ENCODE results near the gene LOXL1. TPM values are rescaled to one million over a fixed set of nuclear protein-coding genes. Genes with fewer than 3 reads are reported as not detected.

The LOXL1 gene
- total RNA-seq, 4 donors from 2014 or later, result 4.9 to 11.2 (median 5.7) TPM

GRCh38 chr15:73905225-73905827 lies 20.9 kb upstream of the LOXL1 start:
- in situ Hi-C loops (cut with MboI; ENCODE audit: low sequenced_read_pairs in 4 of 4), result no loop called here
- no peak for TF ChIP-seq CTCF (IDR thresholded peaks at IDR 0.05 in 4 of 5, conservative IDR thresholded peaks at IDR 0.05 in 1 of 5)
- TF ChIP-seq POLR2A (IDR thresholded peaks at IDR 0.05), result no peak
- intact Hi-C loops (cut with DNase I; ENCODE audit: low total_unique reads), result no loop called here

DNA sequence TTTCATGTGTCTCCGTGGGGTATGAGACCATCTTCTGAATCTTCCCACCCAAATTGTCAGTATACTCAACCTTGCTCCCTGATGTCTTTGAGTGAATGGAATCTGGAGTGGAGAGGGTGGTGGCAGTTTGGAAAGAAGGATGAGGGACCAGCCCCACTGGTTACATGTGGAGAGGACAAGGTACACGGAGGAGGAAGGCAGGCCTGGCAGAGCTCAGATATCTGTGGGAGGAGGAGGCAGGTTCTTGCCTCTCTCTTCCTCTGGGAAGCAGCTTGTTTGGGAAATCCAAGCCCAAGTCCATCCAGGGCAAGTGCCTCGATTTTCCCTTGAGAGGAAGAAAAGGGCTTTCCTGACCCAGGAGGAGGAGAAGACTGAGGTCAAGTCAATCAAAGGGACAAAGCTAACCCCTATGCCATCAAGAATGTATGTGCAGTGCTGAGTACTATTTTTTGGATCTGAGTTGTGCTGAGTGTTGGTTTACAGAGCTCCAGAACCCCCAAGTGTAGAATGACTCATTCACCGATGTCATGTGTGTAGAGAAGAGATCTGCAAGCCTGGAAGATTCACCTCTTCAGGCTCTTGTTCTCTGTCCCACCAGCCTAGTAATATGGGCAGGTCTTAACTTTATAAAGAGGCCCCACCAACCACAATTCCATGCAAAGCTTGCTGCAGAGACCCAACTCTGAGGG lies 19.8 kb upstream of the LOXL1 start:
- Histone ChIP-seq H3K4me1 (no peaks in the 10 kb centered on the region), H3K36me3 (no peaks in the 10 kb centered on the region), H3K4me3 (no peak overlapping the region), H3K27me3 (no peaks in the 10 kb centered on the region), H3K9me3 (no peaks in the 10 kb centered on the region), H3K27ac (no peak overlapping the region)
- intact Hi-C loops (cut with DNase I; ENCODE audit: low total_unique reads) (no loop called here), in situ Hi-C loops (cut with MboI; ENCODE audit: low sequenced_read_pairs in 4 of 4) (no loop called here)
- TF ChIP-seq POLR2A (IDR thresholded peaks at IDR 0.05) (no peak), CTCF (IDR thresholded peaks at IDR 0.05 in 4 of 5, conservative IDR thresholded peaks at IDR 0.05 in 1 of 5) (no peak)
- no peak for DNase-seq
- ATAC-seq, result no peak

More at GRCh38 chr15:73905225-73905827, 20.9 kb upstream of the LOXL1 start:
- Histone ChIP-seq H3K4me1 (no peaks in the 10 kb centered on the region), H3K9me3 (no peaks in the 10 kb centered on the region), H3K4me3 (no peak overlapping the region), H3K27ac (no peak overlapping the region), H3K27me3 (no peaks in the 10 kb centered on the region), H3K36me3 (no peaks in the 10 kb centered on the region)
- no peak for ATAC-seq
- DNase-seq, result no peak

- in situ Hi-C loops (cut with MboI; ENCODE audit: low sequenced_read_pairs in 4 of 4), result no loop called here
- Histone ChIP-seq H3K27ac (no peak overlapping the region), H3K36me3 (no peaks in the 10 kb centered on the region), H3K9me3 (no peaks in the 10 kb centered on the region), H3K4me3 (no peak overlapping the region), H3K27me3 (no peaks in the 10 kb centered on the region), H3K4me1 (no peaks in the 10 kb centered on the region)
- DNase-seq (no peak), ATAC-seq (no peak)
- intact Hi-C loops (cut with DNase I; ENCODE audit: low total_unique reads), result no loop called here
- TF ChIP-seq CTCF (IDR thresholded peaks at IDR 0.05 in 4 of 5, conservative IDR thresholded peaks at IDR 0.05 in 1 of 5), result no peak
- TF ChIP-seq POLR2A (IDR thresholded peaks at IDR 0.05), result no peak
These were observed 19.2 kb upstream of the LOXL1 start for GRCh38 chr15:73907035-73907408.

DNA sequence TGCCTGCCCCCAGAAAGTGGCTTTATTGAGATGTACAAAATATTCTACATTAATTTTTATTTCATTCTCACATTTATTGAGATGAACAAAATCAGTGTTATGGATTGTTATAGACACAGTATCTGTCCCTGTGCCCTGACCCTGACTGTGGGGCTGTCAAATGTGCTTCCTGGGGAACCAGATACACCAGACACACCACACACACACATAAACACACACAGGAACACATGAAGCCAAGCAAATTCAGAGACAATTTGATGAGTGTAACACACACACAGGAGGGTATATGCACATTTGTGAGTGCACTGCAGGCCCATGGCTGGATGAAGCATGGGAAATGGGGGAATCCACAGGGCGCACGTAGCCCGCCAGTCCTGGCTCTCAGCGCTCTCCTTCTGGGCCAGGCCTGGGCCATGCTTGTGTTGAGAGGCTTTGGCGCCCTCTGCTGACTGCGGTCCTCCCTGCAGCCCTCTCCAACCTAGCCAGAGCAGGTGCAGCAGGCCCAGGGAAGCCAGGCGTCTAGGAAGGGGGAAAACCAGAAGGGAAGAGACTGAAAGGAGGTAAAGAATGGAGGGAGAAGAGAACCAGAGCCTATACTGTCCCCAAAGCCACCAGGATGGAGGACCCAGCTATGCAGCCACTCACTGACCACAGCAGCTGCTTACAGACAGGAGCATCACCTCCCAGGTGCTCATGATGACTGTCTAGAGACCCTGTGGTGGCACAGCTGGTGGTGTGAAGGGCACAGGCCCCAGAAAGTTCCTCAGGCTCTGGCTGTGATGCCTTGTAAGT lies 18.0 kb upstream of the LOXL1 start:
- no peaks in the 10 kb centered on the region for H3K4me1 ChIP-seq
- in situ Hi-C loops (cut with MboI; ENCODE audit: low sequenced_read_pairs in 4 of 4), result no loop called here
- TF ChIP-seq CTCF (IDR thresholded peaks at IDR 0.05 in 4 of 5, conservative IDR thresholded peaks at IDR 0.05 in 1 of 5) (peak; percentile 70 to 93 (median 80)), POLR2A (IDR thresholded peaks at IDR 0.05) (no peak)
- H3K36me3 ChIP-seq, result no peaks in the 10 kb centered on the region
- H3K4me3 ChIP-seq, result no peak overlapping the region
- no peaks in the 10 kb centered on the region for H3K27me3 ChIP-seq
- intact Hi-C loops (cut with DNase I; ENCODE audit: low total_unique reads), result no loop called here
- no peaks in the 10 kb centered on the region for H3K9me3 ChIP-seq
- DNase-seq (peak; percentile 60 to 64), ATAC-seq (peak; percentile 75 to 95)
- H3K27ac ChIP-seq, result no peak overlapping the region
